GM19351 (cell line): Measurements from ENCODE around the gene TMPRSS2.

ENCODE experiments used
- ATAC-seq: cut with Tn5 transposase; IDR thresholded peaks from one replicate; pipeline ENCODE4 v1.9.1; 2021; ENCODE audit warnings: mild to moderate bottlenecking, moderate library complexity; ENCODE audit not compliant: unreplicated experiment

Gene TMPRSS2

DNA sequence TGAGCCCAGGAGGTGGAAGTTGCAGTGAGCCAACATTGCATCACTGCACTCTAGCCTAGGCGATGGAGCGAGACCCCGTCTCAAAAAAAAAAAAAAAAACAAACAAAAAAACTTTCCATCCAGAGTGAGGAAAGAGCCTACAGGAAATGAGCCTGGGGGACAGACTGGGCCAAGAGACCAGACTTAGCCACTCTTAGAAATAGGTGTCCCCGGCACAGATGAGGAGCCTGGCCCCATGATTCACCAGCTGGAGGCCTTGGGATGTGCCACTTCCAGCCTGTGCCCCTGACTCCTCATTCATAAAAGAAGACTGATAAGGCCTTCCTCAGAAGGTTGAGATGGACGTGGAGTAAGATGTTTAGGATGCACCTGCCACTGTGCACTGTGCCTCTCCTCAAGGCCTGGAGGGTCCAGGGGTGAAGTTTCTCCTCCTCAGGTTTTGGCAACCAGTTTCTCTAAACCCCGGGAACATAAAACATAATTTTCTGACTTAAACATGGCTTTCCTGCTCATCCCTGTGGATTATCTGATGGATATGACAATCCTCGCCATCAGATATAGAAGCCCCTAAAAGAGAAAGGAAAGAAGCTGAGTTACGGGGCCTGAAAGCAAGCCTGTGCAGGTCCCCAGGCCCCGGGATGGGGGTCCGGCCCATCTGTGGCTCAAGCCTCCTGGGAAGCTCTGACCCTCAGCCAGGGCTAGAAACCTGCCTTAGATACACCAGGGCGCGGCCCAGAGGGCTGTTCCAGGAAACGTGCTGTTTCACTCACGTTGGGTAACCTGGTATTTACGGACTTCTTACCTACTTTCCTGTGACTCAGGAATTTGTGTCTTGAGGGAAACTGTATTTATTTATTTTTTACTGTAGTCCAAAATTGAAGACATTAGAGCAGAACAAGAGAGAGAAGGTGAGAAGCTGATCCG, 55.9 kb downstream of the TMPRSS2 start:
- no peak for ATAC-seq

DNA sequence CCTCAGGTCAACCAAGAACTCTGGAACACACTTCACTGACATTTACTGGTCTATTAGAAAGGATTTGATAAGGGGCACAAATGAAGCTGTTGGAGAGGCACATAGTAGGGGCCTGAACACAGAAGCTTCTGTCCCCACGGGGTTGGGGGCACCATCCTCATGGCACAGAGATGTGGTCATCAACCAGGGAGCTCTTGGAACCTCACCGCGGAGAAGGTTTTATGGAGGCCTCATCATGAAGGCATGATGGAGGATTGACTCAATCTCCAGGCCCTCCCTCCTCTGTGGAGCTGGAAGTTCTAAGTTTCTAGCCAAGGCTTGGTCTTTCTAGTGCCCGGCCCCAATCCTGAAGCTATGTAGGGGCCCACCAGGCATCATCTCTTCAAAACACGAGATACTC, 58.3 kb downstream of the TMPRSS2 start:
- ATAC-seq, result no peak

DNA sequence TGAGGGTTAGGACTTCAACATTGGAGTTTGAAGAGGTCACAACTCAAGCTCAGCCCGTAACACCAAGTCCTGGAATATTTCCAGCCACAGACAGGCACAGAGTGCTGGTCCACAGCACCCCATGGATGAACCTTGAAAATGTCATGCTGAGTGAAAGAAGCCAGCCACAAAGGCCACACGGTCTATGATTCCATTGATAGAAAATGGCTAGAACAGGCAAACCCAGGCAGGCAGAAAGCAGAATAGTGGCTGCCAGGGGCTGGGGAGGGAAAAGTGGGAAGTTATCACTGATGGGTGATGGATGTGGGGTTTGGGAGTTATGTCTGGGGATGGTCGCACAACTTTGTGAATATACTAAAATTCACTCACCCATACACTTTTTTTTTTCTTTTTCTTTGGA, 60.6 kb downstream of the TMPRSS2 start:
- no peak for ATAC-seq

DNA sequence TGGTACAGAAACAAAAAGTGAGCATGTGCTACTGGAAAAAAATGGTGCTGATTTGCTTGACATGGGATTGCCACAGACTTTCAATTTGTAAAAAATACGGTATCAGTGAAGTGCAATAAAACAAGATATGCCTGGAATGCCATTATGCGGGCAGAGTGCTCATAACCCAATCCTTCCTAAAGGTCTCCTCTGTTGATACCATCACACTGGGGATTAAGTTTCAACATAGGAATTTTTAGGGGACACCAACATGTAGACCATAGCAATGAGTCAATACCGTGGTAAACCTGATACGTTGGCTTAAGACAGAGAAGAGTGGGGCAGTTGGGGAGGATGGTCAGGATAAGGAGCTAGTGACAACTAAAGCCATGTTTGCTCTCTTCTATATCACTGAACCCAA, 61.4 kb downstream of the TMPRSS2 start:
- no peak for ATAC-seq

DNA sequence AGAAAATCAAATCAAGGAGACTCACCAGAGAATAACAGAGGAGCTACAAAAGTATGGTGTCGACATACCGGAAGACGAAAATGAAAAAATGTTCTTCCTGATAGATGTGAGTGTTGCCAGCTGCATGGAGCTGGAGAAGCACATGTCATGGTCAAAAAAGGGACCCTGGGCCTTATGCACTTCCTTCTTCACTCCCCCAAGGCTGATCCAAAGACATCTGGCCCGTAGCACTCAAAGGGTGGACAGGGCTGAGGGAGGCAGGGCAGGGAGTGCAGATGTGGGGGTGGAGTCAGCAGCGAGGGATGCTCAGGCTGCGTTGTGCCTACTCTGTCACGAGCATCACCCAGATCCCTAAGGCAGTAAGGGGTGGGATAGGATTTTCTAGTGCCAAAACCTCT, 62.5 kb downstream of the TMPRSS2 start:
- no peak for ATAC-seq

GRCh38 chr21:41444703-41445464, 63.1 kb downstream of the TMPRSS2 start:
- no peak for ATAC-seq

DNA sequence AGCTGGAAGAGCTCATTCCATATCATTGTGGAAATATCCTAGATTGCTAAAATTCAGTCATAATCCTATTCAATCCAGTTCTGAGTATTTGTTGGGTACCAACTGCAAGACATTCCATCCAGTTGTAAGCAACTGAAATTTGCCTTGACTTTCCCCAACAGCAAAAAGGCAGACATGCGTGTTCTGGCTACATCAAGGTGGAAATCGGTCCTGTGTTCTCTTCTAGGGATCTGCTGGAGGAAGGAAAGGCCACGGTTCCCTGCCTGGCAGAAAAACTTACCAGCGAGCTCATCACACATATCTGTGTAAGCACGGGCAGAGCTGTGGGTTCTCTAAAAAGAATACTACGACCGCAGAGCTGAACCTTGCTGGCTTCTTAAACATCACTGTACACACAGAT, 64.4 kb downstream of the TMPRSS2 start:
- ATAC-seq, result no peak

GRCh38 chr21:41442481-41443186, 65.3 kb downstream of the TMPRSS2 start:
- no peak for ATAC-seq

DNA sequence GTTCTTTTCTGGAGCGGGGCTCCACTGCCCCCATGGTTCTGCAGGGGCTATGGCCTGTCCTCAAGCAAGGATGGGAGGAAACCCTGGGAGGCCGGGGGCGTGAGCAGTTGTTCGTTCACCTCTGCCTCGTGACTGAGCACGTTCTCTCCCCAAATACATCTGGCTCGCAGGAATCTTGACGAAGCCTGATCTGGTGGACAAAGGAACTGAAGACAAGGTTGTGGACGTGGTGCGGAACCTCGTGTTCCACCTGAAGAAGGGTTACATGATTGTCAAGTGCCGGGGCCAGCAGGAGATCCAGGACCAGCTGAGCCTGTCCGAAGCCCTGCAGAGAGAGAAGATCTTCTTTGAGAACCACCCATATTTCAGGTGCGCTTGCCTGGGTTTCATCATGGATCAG, 66.4 kb downstream of the TMPRSS2 start:
- ATAC-seq, result no peak

GRCh38 chr21:41439248-41439647, 68.7 kb downstream of the TMPRSS2 start:
- ATAC-seq, result no peak

- ATAC-seq, result no peak
Observed at GRCh38 chr21:41438425-41439113, 69.4 kb downstream of the TMPRSS2 start.

- ATAC-seq, result no peak
Observed at GRCh38 chr21:41437729-41438128, 70.2 kb downstream of the TMPRSS2 start.

DNA sequence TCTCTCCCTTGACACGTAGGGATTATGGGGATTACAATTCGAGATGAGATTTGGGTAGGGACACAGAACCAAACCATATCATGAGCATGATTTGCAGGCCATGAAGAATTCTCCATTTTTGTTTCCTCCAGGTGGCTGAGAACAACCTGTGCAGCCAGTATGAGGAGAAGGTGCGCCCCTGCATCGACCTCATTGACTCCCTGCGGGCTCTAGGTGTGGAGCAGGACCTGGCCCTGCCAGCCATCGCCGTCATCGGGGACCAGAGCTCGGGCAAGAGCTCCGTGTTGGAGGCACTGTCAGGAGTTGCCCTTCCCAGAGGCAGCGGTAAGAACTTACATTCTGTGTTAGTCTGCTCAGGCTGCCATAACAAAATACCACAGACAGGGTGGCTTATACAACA, 72.3 kb downstream of the TMPRSS2 start:
- ATAC-seq, result no peak

DNA sequence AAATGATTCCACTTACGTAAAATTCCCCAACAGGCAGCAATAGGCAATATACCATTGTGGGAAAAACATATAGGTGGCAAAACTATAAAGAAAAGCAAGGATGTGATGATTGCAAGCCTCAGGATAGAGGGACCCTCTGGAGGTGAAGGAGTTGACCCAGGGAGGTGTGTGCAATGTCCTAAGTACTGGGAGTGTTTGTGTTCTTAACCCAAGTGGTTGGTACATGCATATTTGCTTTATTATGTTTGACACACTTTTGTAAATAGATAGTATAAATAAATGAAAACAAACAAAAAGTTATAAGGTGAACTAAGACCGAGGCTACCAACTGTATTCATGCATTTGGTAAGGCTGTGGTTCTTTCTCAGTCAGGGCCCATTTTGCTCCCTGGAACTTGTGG, 74.4 kb downstream of the TMPRSS2 start:
- no peak for ATAC-seq

- no peak for ATAC-seq
Observed at GRCh38 chr21:41432562-41433460, 75.1 kb downstream of the TMPRSS2 start.

GRCh38 chr21:41431788-41432548, 76.0 kb downstream of the TMPRSS2 start:
- peak; percentile 76 for ATAC-seq

DNA sequence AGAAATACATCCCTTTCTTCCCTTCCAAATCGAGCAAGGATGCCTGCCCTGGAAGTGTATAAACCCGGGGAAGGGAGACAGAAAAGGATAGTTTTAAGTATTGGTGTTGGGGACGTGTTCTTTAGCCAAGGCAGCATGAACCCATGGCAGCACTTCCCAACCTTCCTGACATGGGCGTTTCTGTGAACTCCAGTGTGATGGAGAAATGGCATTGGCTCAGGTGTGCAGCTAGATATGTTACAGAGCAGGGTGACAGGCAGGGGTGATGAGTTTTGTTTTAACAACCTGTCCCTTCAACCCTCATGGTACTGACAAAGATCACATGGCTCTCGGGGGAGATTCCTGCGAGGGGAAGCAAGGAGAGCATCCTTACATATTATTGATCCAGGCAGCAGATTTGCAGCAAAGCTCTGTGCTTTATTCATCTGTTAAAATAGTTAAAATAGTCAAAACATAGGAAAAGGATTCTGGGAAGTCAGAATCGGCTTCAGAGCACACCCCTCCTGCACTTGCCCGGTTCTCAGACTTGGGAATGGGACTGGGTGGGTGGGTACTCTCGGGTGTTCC, 78.0 kb downstream of the TMPRSS2 start:
- no peak for ATAC-seq

GRCh38 chr21:41429305-41429704, 78.7 kb downstream of the TMPRSS2 start:
- no peak for ATAC-seq

- ATAC-seq, result no peak
Observed at GRCh38 chr21:41428847-41429246, 79.1 kb downstream of the TMPRSS2 start.
